HepG2 (cell line): ENCODE measurements around the gene MIGA2. TPM values are rescaled to one million over a fixed set of nuclear protein-coding genes. Genes with fewer than 3 reads are reported as not detected.

Experiments used
- ATAC-seq: fragments of 200-7000 bp; cut with Tn5 transposase; 3 replicates; pipeline ENCODE4 v1.9.1; 2020; ENCODE audit warnings: mild to moderate bottlenecking, moderate library complexity
- BruUV-seq: library from RNA; stranded (reverse); fragments of 400-500 nt; replicated peaks from 2 replicates; lab custom pipeline; 2021; lab: Mats Ljungman, UMichigan
- CTCF ChIA-PET: fragments of 300-600 bp; formaldehyde crosslinking; extraction: SDS; loops from one replicate; lab custom pipeline; 2021; ENCODE audit warnings: low total read pairs, inconsistent platforms, low intra/inter-chr PET ratio; lab: Yijun Ruan, JAX
- POLR2A ChIA-PET: fragments of 350-600 bp; sonication (Branson Sonifier 250); formaldehyde crosslinking; loops from one replicate; lab custom pipeline; 2020; ENCODE audit warnings: antibody characterized with exemption, inconsistent platforms; lab: Yijun Ruan, JAX
- DNase-seq: peaks from one replicate; pipeline ENCODE4 v3.0.0-alpha.2; 2015; ENCODE audit warnings: low spot score
- FAIRE-seq: peaks from 3 replicates; lab custom pipeline; 2011; peaks lifted over from hg19 to GRCh38; lab: Jason Lieb, UNC
- H2AFZ ChIP-seq: one replicate; pipeline ENCODE4 v1.6.1; 2011; ENCODE audit warnings: low read length, inconsistent platforms
- H3K27ac ChIP-seq: fragments of 300-600 bp; 3 replicates; pipeline ENCODE4 v1.8.0; 2011; ENCODE audit warnings: mixed run types, mild to moderate bottlenecking, mixed read lengths, low read length, inconsistent platforms; ENCODE audit not compliant: insufficient read depth; ENCODE audit errors: extremely low read length
- H3K27me3 ChIP-seq, 2 experiments: fragments of 200-600 bp in 1 of 2; 2 replicates in 1 of 2; 3 replicates in 1 of 2; pipeline versions ENCODE4 v1.6.0 to v1.8.0; 2011; ENCODE audit warnings: low read length in 2 of 2, mild to moderate bottlenecking in 2 of 2, moderate library complexity in 2 of 2, inconsistent platforms in 1 of 2; ENCODE audit not compliant: insufficient read depth in 2 of 2, control insufficient read depth in 1 of 2
- H3K36me3 ChIP-seq, 2 experiments: fragments of 200-600 bp in 1 of 2; replicated peaks in 1 of 2; 2 replicates in 1 of 2; 3 replicates in 1 of 2; pipeline versions ENCODE4 v1.5.1 to v1.8.0; 2011; ENCODE audit warnings: low read length in 2 of 2, inconsistent platforms in 1 of 2; ENCODE audit not compliant: insufficient read depth in 2 of 2, control insufficient read depth in 1 of 2
- H3K4me1 ChIP-seq: 2 replicates; pipeline ENCODE4 v1.5.1; 2012; ENCODE audit warnings: low read length, inconsistent platforms; ENCODE audit not compliant: insufficient read depth
- H3K4me2 ChIP-seq: 2 replicates; pipeline ENCODE4 v1.6.0; 2011; ENCODE audit warnings: low read depth, low read length, inconsistent platforms
- H3K4me3 ChIP-seq, 3 experiments: fragments of 200-600 bp in 1 of 3; sonication (generic), shearing (Covaris generic) in 1 of 3; replicated peaks in 1 of 3; 2 replicates each; pipeline ENCODE4 v1.5.1; 2011 to 2016; ENCODE audit warnings: low read length in 3 of 3, inconsistent platforms in 2 of 3, low read depth in 2 of 3, mild to moderate bottlenecking in 2 of 3, control low read depth in 1 of 3, mixed read lengths in 1 of 3; ENCODE audit not compliant: insufficient read depth in 1 of 3
- H3K79me2 ChIP-seq: one replicate; pipeline ENCODE4 v1.6.1; 2011; ENCODE audit warnings: low read length, inconsistent platforms; ENCODE audit not compliant: insufficient read depth
- H3K9ac ChIP-seq: 2 replicates; pipeline ENCODE4 v1.6.0; 2011; ENCODE audit warnings: mild to moderate bottlenecking, low read depth, low read length, inconsistent platforms; ENCODE audit not compliant: insufficient read depth
- H3K9me3 ChIP-seq: 2 replicates; pipeline ENCODE4 v1.5.1; 2012; ENCODE audit warnings: mild to moderate bottlenecking, low read length
- H4K20me1 ChIP-seq: 2 replicates; pipeline ENCODE4 v1.6.0; 2011; ENCODE audit warnings: inconsistent platforms, mild to moderate bottlenecking, low read length, moderate library complexity; ENCODE audit not compliant: insufficient read depth
- CEBPG ChIP-seq: IDR thresholded peaks from 2 replicates; pipeline ENCODE4 v1.6.1; 2016
- FOSL2 ChIP-seq: sonication (generic); formaldehyde crosslinking; IDR thresholded peaks from 2 replicates; pipeline ENCODE4 v1.4.0; 2020; ENCODE audit warnings: missing genetic modification reagents
- GTF3A ChIP-seq: sonication (generic); formaldehyde crosslinking; conservative IDR thresholded peaks from 2 replicates; pipeline ENCODE4 v1.4.0; 2020; ENCODE audit warnings: mild to moderate bottlenecking, missing genetic modification reagents
- HCFC1 ChIP-seq: fragments of 150-350 bp; IDR thresholded peaks from 2 replicates; pipeline ENCODE4 v1.6.1; 2014; ENCODE audit warnings: low read depth, low read length
- HNF4G ChIP-seq, 2 experiments: sonication (generic) in 1 of 2; formaldehyde crosslinking in 1 of 2; IDR thresholded peaks; 2 replicates each; pipeline versions ENCODE4 v1.4.0 to v1.6.1; 2011 to 2020; ENCODE audit warnings: borderline replicate concordance in 2 of 2, low read depth in 2 of 2, mild to moderate bottlenecking in 2 of 2, low read length in 1 of 2, missing genetic modification reagents in 1 of 2, moderate library complexity in 1 of 2
- KLF11 ChIP-seq: IDR thresholded peaks from 2 replicates; pipeline ENCODE4 v1.6.1; 2016; ENCODE audit warnings: missing compliant biosample characterization
- LCORL ChIP-seq, 2 experiments: fragments of 450-650 bp in 1 of 2; sonication (generic) in 1 of 2; formaldehyde crosslinking in 1 of 2; IDR thresholded peaks; 2 replicates each; pipeline versions ENCODE4 v1.5.0 to v1.6.1; 2017 to 2020; ENCODE audit warnings: antibody characterized with exemption in 1 of 2, missing genetic modification reagents in 1 of 2
- RARA ChIP-seq: IDR thresholded peaks from 2 replicates; pipeline ENCODE4 v1.6.1; 2016; ENCODE audit warnings: missing genetic modification reagents, missing compliant biosample characterization
- SAFB2 ChIP-seq: sonication (generic); formaldehyde crosslinking; IDR thresholded peaks from 2 replicates; pipeline ENCODE4 v1.5.1; 2020; ENCODE audit warnings: missing genetic modification reagents, low read depth, mild to moderate bottlenecking, borderline replicate concordance
- ZMYM4 ChIP-seq: sonication (generic); formaldehyde crosslinking; IDR thresholded peaks from 2 replicates; pipeline ENCODE4 v1.8.1; 2023; ENCODE audit warnings: mild to moderate bottlenecking, missing genetic modification reagents
- ZNF75D ChIP-seq: sonication (generic); formaldehyde crosslinking; IDR thresholded peaks from 2 replicates; pipeline ENCODE4 v1.8.1; 2023; ENCODE audit warnings: missing genetic modification reagents, mild to moderate bottlenecking, borderline replicate concordance
- WGBS: methylation state at CpG from one replicate; pipeline ENCODE4 v1.1.6; 2017; ENCODE audit warnings: low lambda C conversion rate; 5-methylcytosine and 5-hydroxymethylcytosine counted together
- in situ Hi-C: cut with HindIII; loops from 2 replicates; pipeline ENCODE4 v1.10.0; 2017; ENCODE audit warnings: low pct_unique_long_range_greater_than_20kb; ENCODE audit not compliant: extremely low pct_ligation_motif_present
- intact Hi-C: fragments of 100-400 bp; cut with micrococcal nuclease; formaldehyde crosslinking; loops from one replicate; pipeline ENCODE4 v1.10.0; 2022; ENCODE audit not compliant: unreplicated experiment
- polyA plus RNA-seq, 8 experiments: library from polyadenylated mRNA; depleted of rRNA in 3 of 8; stranded (reverse) in 7 of 8; unstranded in 1 of 8; fragments of >200 nt; fragmentation: Illumina TruSeq in 4 of 8; extraction: Trizol in 4 of 8; gene quantifications; 2 replicates each; pipeline versions ENCODE4 v1.2.1 to v1.2.3, GENCODE V29; 2011 to 2016; ENCODE audit warnings: low read depth in 4 of 8, missing spikeins in 1 of 8, mixed read lengths in 1 of 8; ENCODE audit not compliant: insufficient read depth in 1 of 8
- total RNA-seq, 5 experiments: library from RNA; depleted of rRNA; stranded (reverse); fragments of >200 nt; fragmentation: Illumina TruSeq; extraction: Trizol; gene quantifications; 2 replicates each; pipeline ENCODE4 v1.2.3, GENCODE V29; 2016; ENCODE audit warnings: low read depth in 1 of 5
- TF ChIP-seq, protein P1 (sequence below): sonication (generic); formaldehyde crosslinking; IDR thresholded peaks from 2 replicates; pipeline ENCODE4 v1.9.0; 2021; ENCODE audit warnings: missing genetic modification reagents, mild to moderate bottlenecking, borderline replicate concordance
- TF ChIP-seq, protein P2 (sequence below): sonication (generic); formaldehyde crosslinking; conservative IDR thresholded peaks from 2 replicates; pipeline ENCODE4 v1.4.0; 2020; ENCODE audit warnings: mild to moderate bottlenecking, missing genetic modification reagents, moderate library complexity
- TF ChIP-seq, protein P3 (sequence below): IDR thresholded peaks from 2 replicates; pipeline ENCODE4 v1.6.1; 2016; ENCODE audit warnings: low read depth
- TF ChIP-seq, protein P4 (sequence below): sonication (generic); formaldehyde crosslinking; IDR thresholded peaks from 2 replicates; pipeline ENCODE4 v1.4.0; 2020; ENCODE audit warnings: mild to moderate bottlenecking, missing genetic modification reagents
- TF ChIP-seq, protein P5 (sequence below): sonication (generic); IDR thresholded peaks from 2 replicates; pipeline ENCODE4 v1.6.1; 2016; ENCODE audit warnings: low read depth, borderline replicate concordance

MIGA2 gene
- total and polyA plus RNA-seq, 2 of the 13 experiments (the other 11 are each of a cell fraction or from before 2014, with no cell fraction given): 10.8 to 17.1 TPM

DNA sequence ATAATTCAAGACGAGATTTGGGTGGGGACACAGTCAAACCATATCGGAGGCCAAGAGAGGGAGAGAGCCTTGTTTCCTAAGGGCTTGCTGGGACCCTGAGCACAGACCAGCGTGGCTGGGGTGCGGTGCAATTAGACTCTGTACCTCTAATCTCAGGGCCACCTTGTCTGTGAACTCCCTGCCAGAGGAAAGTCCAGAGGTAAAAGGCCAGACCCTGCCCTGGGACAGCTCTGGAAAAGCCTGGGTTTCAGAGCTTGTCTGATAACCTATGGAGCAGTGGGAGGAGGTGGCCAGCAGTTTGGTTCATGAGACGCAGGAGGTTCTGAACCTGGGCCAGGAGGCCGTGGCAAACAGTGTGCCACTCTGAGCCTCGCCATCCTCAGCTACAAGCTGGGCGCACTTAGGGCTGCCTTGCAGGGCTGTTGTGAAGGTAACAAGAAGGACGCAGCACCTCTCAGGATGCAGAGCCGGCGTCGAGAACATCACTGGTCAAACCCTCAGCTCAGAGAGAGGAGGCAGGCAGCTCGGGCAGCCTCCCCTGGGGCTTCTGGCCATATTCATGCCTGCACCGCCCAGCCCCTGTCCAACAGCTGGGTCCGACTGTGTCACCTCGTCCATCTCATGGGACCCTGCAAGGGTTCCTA, 39.7 kb downstream of the MIGA2 start:
- Histone ChIP-seq H3K4me2 (peak overlapping the region; percentile 49), H3K36me3 (peaks cover 0 to 2% of the 10 kb centered on the region in 2 experiments; a peak in 2 of 5 replicates), H2AFZ (no peak overlapping the region), H3K27ac (peak overlapping the region; percentile 65), H4K20me1 (no peaks in the 10 kb centered on the region), H3K9ac (0 out of 2 replicates have a peak overlapping the region, but pooled peaks have one; percentile 5), H3K79me2 (peaks cover 11% of the 10 kb centered on the region), H3K4me3 (no peak overlapping the region), H3K9me3 (no peaks in the 10 kb centered on the region), H3K27me3 (no peaks in the 10 kb centered on the region), H3K4me1 (peaks cover 59% of the 10 kb centered on the region)
- ChIA-PET CTCF (no interaction called here), POLR2A (interaction anchor here (1.0 kb wide), 2 partner anchors 12 to 34 kb away, joined by 3 to 4 read pairs; partner anchors contain the start of gene CRAT)
- no TSS peak for BruUV-seq
- WGBS: 65% methylated on average over 5 of the region's 16 CpGs
- in situ Hi-C loops: no loop called here
- ATAC-seq (no peak), DNase-seq (no peak), FAIRE-seq (no peak)
- intact Hi-C loops: no loop called here
- TF ChIP-seq GTF3A (CRISPR knock-in tag) (no peak), CEBPG (CRISPR knock-in tag) (no peak), SAFB2 (no peak), ZNF75D (CRISPR knock-in tag) (no peak), FOSL2 (CRISPR knock-in tag) (no peak), HCFC1 (no peak), KLF11 (CRISPR knock-in tag) (no peak), LCORL (IDR thresholded peaks at IDR 0.05) (no peak), LCORL (CRISPR knock-in tag; IDR thresholded peaks at IDR 0.05) (peak; percentile 65), RARA (peak; percentile 15; the same call in 1 of the 2 replicates), HNF4G (IDR thresholded peaks at IDR 0.05; ENCODE audit: borderline replicate concordance, low read depth, low read length) (peak; percentile 84), HNF4G (CRISPR knock-in tag; IDR thresholded peaks at IDR 0.05; ENCODE audit: borderline replicate concordance, low read depth) (no peak), ZMYM4 (peak; percentile 62; the same call in 1 of the 2 replicates)
- TF ChIP-seq, protein P1, sequence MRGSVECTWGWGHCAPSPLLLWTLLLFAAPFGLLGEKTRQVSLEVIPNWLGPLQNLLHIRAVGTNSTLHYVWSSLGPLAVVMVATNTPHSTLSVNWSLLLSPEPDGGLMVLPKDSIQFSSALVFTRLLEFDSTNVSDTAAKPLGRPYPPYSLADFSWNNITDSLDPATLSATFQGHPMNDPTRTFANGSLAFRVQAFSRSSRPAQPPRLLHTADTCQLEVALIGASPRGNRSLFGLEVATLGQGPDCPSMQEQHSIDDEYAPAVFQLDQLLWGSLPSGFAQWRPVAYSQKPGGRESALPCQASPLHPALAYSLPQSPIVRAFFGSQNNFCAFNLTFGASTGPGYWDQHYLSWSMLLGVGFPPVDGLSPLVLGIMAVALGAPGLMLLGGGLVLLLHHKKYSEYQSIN (CRISPR knock-in tag): no peak
- TF ChIP-seq, protein P2, sequence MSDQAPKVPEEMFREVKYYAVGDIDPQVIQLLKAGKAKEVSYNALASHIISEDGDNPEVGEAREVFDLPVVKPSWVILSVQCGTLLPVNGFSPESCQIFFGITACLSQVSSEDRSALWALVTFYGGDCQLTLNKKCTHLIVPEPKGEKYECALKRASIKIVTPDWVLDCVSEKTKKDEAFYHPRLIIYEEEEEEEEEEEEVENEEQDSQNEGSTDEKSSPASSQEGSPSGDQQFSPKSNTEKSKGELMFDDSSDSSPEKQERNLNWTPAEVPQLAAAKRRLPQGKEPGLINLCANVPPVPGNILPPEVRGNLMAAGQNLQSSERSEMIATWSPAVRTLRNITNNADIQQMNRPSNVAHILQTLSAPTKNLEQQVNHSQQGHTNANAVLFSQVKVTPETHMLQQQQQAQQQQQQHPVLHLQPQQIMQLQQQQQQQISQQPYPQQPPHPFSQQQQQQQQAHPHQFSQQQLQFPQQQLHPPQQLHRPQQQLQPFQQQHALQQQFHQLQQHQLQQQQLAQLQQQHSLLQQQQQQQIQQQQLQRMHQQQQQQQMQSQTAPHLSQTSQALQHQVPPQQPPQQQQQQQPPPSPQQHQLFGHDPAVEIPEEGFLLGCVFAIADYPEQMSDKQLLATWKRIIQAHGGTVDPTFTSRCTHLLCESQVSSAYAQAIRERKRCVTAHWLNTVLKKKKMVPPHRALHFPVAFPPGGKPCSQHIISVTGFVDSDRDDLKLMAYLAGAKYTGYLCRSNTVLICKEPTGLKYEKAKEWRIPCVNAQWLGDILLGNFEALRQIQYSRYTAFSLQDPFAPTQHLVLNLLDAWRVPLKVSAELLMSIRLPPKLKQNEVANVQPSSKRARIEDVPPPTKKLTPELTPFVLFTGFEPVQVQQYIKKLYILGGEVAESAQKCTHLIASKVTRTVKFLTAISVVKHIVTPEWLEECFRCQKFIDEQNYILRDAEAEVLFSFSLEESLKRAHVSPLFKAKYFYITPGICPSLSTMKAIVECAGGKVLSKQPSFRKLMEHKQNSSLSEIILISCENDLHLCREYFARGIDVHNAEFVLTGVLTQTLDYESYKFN (CRISPR knock-in tag): peak; percentile 61
- TF ChIP-seq, protein P3, sequence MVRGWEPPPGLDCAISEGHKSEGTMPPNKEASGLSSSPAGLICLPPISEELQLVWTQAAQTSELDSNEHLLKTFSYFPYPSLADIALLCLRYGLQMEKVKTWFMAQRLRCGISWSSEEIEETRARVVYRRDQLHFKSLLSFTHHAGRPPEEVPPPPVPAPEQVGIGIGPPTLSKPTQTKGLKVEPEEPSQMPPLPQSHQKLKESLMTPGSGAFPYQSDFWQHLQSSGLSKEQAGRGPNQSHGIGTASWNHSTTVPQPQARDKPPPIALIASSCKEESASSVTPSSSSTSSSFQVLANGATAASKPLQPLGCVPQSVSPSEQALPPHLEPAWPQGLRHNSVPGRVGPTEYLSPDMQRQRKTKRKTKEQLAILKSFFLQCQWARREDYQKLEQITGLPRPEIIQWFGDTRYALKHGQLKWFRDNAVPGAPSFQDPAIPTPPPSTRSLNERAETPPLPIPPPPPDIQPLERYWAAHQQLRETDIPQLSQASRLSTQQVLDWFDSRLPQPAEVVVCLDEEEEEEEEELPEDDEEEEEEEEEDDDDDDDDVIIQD: 0 out of 2 replicates have a peak, but pooled peaks have one; percentile 41
- TF ChIP-seq, protein P4, sequence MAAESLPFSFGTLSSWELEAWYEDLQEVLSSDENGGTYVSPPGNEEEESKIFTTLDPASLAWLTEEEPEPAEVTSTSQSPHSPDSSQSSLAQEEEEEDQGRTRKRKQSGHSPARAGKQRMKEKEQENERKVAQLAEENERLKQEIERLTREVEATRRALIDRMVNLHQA (CRISPR knock-in tag): no peak
- TF ChIP-seq, protein P5, sequence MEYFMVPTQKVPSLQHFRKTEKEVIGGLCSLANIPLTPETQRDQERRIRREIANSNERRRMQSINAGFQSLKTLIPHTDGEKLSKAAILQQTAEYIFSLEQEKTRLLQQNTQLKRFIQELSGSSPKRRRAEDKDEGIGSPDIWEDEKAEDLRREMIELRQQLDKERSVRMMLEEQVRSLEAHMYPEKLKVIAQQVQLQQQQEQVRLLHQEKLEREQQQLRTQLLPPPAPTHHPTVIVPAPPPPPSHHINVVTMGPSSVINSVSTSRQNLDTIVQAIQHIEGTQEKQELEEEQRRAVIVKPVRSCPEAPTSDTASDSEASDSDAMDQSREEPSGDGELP: no peak
